HG03439 (cell line): ENCODE results near the gene C5orf15.

Experiments used
- ATAC-seq: cut with Tn5 transposase; IDR thresholded peaks from one replicate; pipeline ENCODE4 v1.9.1; 2021; ENCODE audit warnings: mild to moderate bottlenecking, moderate library complexity; ENCODE audit not compliant: unreplicated experiment

C5orf15 gene

DNA sequence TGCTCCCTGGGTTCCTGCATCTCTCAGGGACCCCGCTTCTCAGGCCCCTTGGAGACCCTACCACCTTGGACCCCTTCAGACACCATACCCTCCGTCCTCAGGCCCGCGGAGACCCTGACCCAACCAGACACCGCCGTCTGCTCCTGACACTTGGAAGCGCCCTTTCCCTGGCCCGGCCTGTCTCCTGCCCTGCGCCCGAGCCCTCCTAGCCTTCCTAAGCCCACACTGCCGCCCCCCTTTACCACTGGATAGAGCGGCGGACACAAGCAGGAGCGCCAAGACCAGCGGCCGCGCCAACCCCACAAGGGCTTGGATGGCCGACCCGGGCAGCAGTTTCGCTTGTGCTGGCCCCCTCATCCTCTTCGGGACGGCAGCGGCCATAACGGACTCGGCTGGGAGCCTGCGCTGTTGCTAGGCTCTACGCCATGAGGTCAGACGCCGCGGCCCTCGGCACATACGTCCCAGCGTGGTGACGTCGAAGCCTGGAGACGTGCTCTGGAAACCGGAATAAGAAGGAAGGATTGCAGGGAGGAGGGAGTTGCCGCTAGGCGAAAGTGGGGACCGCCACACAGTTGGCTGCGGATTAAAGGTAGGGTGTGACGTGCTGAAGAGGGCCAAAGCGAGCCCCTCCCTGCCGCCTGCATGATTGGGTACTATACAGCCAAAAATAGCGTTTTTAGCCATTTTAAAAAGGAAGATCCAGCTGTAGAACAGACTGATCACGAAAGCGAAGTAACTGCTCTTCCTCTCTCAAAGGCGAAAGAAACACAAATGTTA, at the start of gene C5orf15:
TSS of gene C5orf15 (minus strand) at position 422 of the 777 bp plus-strand sequence. CDS start at position 381, 41 bp downstream.
- peak; percentile 97 for ATAC-seq

DNA sequence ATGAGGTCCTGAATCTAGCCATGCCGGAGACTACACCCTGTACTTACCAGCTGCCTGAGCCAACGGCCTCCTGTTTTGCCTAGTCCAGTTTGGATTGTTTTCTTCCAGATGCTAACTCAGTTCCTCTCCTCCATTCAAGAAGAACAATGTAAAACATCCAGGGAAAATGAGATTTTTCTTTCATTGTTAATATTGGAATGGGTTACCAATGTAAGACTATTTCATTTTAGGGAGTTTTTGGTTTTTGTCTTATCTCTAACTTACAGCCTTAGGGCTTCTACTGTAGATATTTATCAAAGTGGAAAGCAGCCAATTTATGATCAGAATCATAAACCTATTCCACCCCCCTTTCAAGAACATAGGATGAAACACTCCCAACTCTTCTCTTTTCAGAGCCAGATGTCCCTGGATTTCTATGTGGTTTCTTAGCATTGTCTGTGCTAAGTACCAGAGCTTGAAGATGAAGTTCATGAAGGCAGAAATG, 39.9 kb upstream of the C5orf15 start:
- ATAC-seq = no peak

DNA sequence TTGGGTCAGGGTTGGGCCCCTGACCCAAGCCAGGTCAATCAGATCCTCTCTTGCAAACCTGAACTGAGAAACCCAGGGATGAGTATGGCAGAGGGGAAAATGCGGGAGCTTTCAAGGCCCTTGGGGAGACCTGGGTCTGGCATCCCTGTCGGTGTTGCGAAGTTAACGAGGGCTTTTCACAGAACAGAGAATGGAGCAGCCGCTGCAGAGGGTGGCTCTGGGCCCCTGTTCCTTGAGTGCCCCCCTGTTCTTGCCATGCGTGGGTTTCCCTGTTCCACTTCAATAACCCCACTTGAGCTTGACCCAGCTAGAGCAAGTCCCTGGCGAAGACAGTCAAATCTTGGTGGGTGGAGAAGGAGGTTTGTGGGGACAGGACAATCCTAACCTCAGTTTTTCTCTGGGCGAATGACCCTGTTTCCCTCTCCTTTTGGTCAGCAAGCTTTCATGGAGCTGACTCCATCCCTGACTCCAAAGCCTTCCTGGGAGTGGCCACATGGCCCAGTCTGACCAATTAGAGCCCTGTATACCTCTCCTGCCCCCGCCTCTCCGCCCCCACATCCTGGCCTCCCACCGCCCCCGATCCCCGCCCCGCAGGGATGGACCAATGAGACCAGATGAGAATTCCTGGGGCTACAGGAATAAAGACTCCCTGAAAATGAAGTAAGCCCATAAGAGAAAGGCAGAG, 39.3 kb upstream of the C5orf15 start:
- ATAC-seq = no peak

DNA sequence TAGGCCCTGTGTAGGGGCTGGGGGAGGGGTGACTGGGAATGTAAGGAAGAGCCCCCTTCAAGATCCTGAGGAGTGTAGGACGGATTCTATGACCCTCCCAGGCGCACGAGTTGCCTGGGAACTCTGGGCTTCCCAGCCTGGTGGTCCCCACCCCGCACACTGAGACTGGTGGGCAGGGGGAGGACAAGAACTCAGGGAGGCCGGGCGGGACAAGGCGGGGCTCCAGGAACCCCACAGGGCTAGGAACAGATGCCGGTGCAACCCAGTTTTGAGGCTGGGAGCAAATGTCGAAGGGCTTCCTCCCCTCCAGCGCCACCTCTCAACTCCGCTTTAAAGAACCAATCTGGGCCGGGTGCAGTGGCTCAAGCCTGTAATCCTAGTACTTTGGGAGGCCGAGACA, 37.7 kb upstream of the C5orf15 start:
- ATAC-seq = no peak

DNA sequence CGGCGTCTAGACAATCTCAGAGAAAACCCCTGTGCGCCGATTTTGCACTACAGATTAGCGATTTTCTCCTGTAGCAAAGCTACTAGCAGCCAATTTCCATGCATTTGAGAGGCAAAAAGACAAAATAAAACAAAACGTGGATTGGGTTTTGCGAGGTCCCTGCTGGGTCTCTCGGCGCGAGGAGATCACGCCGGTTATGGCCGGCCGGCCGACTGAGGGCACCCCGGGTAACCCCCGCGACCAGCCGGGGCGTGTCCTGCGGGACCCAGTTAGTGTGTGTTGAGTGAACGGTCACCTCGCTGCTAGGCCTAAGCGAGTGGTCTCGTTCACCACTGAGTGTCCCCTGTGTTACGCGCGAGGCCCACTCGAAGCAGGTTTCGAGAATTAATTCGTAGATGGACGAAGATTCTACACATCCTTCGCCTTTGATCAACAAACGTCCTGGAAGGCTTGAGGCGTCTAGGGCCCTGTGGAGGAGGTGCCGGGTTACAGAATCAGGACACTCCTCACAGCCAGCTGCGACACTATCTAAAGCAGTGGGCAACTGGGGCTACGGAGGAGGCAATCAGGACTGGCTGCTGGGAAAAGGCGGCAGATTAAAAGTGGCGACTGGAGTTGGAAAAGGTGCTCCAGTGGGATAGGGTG, 37.1 kb upstream of the C5orf15 start:
- ATAC-seq = no peak

DNA sequence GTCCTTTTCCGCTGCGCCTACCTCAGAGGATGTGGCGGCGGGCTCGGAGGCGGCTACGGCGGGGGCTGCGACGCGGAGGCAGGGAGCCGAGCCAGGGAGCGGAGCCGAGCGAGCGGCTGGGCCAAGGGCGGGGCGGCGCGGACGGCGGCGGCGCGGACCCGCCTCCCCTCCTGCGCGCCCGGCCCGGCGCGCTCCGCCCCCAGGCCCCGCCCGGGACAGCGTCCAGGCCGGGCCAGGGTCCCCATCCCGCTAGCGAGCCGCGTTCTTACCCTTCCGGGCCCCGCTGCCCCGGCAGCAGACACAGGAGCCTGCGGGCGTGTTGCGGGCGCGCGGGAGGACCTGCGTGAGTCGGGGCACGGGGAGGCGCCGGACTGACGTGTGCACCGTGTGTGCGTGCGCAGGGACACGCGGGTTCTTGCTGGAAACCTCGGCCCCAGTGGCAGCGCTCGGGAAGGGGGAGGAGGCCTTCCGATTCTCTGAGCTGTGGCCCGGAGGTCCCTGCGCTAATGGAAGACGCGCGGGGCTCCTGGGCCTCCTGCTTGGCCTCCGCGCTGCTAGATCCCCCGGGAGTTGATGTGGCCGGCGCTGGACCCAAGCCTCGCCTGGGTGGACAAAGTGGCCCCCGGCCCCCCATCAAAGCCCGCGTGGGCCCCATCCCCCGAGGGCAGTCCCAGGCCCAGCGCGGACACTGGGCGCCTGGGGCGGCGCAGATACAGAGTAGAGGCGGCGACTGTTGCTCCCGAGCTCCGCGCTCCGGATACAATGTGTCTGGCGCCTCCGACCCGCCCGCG, 36.4 kb upstream of the C5orf15 start, which contains the start of gene VDAC1:
TSS of gene VDAC1 (minus strand) at position 350 of the 791 bp plus-strand sequence. CDS start 11,963 bp downstream, outside the sequence.
- ATAC-seq = peak; percentile 67

DNA sequence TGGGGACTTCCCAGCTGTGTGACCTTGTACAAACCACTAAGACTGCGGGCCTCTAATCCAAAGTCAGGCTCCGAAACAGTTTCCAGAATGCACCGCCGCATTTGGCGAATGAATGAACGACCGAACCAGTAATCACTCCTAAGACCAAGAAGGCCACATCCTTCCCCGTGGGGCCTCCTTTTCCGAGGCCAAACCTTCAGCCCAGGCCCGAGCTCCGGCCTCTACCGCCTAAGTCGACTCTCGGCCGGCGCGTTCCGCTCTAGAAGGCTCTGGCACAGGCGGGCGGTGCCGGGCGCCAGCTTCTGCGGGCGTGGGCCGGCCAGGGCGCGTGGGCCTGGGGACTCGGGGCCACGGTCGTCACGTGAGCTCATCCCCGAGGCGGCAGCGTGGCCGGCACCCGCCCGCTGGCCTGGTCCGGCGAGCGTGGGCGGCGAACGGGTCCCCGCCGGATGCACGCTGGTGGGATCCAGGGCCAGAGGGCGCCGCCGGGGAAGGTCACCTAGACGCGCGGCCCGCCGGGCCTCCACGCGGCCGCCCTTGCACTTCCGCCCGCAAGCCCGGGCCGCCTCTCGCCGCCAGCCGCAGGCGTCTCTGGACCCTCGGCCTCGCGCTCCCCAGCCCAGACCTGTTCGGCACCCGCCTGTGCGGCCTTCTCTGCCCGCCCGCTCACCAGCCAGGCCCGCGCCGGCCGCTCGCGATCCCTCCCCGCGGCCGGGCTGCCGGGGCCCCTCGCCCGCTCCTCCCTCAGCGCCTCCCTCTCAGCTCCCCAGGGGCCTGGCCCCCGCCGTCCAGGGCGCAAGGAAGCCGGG, 35.6 kb upstream of the C5orf15 start:
- ATAC-seq = peak; percentile 37

DNA sequence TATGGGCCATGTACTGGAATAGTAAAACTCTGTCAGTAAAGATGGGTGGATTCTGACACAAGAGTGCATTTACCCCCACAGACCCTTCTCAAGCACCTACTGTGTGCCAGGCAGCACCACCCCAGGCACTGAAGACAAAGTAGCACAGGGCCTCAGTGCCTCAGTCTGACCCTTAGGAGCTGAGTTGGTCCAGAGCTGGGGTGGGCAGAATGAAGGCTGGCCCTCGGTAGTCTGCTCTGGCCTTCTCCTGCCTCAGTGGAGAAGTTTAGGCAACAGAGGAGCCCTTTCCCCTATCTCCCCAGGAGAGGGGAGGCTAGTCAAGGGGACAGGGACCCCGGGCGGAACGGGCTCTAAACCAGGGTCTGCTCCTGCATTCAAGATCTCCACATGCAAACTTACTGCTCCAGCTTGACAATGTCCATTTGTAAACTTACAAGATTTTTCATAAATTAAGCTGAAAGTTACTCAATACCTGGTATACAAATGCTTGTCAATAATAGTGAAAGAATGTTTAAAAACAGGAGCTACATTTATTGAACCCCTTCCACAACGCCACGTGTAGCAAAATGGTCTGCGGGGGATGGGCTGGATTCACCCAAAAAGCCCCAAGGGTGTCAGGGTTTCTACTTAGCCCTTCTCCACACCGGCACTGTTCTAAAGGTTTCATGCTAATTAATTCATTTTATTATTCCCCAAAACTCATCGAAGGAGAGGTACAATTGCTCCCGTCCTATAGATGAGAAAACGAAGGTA, 34.8 kb upstream of the C5orf15 start:
- ATAC-seq = no peak

DNA sequence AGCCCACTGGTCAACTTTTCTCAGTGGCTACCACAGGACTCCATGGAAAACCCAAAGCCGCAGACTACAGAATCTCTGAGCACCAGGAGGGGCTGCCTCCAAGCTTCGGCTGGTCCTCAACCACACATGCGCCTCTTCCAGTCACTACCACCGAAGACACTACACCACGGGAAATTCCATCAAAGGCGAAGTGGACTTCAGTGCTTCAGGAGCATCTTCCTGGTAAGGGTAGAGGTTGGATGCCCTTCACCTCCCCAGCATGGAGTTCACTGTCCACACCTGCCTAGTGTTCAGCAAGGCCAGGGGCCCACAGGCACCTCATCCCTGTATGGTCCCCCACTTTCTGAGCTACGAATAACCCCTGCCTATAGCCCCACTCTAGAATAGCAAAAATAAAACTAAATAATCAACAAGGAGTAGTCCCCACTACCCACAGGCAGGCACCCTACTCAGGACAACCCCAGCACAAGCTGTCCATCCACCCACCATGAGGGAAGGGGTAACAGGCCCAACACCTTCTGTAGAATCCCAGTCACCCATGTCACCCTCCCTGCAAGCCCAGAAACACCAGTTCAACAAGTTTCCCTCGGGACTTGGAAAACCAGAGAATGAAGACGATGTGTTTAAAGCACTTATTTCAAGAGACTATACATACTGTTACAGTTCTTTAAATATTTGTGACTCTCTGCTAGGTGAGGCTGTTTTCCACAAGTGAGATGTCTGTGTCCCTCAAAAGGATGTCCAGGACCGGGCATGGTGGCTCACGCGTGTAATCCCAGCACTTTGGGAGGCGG, 33.7 kb upstream of the C5orf15 start:
- no peak for ATAC-seq

DNA sequence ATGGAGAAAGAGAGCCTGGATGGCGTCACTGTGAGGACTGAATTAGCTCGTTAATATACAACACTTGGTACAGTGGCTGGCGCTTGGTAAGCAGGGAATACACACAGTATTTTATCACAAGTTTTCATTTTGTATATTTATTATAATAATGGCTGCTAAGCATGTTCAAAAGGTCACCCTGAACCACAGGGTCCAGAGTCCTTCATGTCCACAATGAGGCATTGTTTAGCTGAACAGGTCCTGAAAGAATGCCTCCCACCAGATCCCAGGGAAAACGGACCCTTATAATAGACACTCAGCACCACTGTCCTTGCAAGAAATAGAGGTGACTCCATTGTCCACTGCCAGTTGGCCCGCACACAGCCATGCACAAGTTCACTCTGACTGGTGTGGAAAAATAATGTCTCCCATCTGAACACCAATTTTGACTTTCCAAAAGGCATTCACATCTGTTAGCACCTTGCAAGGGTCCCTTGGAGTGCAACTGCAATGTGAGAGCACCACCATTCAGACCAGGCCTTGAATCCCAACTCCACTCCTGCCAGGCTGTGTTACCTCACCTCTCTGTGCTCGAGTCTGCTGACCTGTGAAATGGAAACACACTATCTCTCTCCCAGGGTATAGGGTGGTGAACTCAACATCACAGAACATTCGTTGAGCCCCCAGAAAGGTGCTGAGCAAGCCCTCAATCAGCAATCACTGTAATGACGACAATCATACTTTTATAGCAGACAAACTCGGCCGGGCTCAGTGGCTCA, 32.5 kb upstream of the C5orf15 start:
- no peak for ATAC-seq

DNA sequence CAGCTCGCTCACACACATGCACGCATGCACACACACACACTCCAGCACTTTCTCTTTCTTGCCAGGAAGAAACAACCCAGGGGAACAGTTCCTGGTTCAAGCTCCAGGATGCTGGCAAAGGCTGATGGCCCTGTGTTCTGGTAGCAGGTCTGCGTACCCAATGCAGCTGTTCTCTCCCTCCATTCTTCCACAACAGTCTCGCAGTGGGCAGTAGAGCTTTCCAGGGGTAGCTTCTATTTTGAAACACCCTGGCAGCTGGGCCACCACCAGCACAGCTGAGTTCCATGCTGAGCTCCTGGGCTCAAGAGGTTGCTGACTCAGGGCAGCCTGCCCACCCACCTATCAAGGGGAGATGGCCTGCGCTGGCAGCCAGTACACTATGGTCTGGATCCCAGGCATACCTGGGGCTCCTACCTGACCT, 31.7 kb upstream of the C5orf15 start:
- ATAC-seq = no peak

DNA sequence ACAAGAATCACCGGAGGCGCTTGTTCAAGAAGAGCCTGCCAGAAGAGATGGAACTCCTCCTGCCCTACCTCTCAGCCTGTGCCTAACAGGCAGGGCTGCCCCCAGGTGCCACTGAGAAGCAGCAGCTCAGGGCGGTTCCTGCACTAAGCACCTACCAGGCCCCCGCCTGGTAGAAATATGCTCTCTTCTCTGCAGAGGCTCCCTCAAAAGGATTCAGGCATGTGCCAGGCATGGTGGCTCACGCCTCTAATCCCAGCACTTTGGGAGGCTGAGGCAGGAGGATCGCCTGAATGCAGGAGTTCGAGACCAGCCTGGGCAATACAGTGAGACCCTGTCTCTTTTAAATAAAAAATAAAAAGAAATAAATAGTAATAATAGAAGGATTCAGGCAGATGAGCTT, 30.4 kb upstream of the C5orf15 start:
- no peak for ATAC-seq

DNA sequence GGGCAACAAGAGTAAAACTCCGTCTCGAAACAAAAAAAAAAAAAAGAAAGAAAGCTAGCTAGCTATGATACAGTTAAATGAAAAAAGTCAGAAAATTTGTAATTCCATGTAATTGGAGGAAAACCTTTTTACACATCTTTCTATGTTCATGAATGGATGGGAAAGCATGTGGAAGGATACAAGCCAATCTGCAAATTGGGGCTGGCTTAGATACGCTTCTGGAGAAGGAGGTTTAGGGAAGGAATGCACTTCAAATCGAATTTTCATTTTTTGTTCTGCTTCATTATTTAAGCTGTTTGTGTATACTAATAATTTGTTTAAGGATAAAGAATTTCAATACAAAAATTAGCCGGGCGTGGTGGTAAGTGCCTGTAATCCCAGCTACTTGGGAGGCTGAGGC, 29.6 kb upstream of the C5orf15 start:
- no peak for ATAC-seq

DNA sequence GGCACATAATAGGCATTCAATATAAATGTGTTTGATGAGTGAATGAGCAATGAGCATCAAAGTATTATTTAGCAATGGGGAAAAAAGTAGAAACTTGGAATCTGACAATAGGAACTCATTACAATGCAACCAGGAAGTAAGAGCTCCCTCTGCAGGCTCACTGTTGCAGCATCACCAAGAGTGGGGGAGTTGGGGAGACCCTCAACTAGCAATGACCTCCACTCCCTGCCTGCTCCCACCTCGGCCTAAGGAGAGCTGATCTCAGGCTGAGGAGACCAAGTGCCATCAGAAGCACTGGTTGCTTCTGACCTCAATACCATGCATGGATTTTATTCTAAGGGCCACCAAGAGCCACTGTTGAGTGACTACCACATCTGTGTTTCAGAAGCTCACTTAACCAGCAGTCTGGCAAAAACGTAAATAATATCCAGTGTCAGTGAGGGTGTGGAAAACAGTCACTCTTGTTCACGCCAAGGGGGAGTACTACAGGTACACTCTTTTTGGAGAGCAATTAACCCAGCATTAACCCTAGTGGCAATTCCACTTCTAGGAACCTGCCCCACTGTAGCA, 28.3 kb upstream of the C5orf15 start:
- ATAC-seq = no peak

DNA sequence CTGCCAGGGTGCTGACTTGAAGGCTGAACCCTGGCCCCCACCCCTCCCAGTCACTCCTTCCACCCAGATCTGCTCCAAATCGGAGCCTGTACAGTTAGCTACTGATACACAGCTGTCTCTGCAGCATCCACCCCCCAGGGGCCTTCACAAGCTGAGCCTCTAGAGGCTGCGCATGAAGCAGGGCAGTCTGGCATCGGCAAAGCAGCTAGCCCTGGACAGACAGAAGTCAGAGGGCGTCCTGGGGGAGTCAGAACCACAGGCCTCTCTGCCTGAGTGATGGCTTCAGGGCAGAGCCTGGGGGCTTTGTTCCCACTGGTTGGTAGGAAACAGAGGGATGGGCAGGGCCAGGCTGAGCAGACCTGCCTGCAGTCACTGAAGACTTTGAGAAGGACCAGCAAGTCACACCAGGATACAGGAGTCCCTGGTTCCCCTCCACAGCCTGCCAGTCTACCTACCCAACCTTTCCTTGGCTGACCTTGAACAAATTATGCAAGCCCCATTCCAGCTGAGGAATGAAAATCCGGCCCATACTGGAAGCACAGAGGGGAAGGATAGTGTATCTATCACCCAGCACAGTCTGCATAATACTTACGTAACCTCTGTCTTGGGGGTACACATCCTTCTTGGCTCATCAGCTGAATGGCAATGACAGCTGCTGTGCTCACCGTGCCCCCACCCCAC, 27.6 kb upstream of the C5orf15 start:
- ATAC-seq = no peak

DNA sequence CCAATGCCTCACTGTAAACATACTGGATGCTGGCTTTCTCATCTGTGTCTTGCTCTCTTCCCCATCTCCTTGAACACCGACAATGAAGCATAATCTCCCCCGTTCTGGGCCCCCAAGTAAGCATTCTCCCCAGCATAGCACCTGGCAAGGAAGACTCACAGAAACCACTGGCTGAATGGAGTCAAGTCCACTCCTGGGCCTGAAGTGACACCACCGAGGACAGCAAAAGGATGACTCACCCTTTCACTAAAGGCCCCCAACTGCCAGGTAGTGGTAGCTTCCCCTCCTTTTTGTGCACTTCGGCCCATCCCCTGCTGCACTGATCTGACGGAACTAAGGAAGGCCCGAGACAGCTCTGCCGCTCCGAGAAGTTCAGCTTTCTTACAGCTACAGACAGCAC, 26.9 kb upstream of the C5orf15 start:
- no peak for ATAC-seq

DNA sequence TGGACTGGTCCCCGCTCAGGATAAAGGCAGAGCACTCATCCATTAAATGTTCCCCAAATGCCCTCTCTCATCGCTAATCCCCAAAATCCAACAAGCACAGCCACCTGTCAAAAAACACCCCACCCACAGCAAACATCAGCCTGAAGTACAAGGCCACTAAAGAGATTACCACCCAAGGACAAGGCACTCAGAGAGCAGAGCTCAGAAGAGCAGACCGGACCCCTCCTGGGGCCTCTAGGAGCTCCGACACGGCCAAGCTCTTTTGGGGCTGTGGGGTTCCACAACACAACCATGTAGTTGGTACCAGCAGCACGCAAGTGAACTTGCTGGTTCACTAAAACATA, 26.5 kb upstream of the C5orf15 start:
- no peak for ATAC-seq
